Fibroblast of mammary gland (primary cell): ENCODE measurements around the gene DDX17.

Experiments used
- DNase-seq: peaks from one replicate; pipeline ENCODE4 v3.0.0-alpha.2; 2010; ENCODE audit warnings: low read depth
- H3K4me3 ChIP-seq: 2 replicates; pipeline ENCODE4 v1.5.1; 2011; ENCODE audit warnings: low read depth, mild to moderate bottlenecking, low read length, moderate library complexity; ENCODE audit not compliant: control insufficient read depth
- CTCF ChIP-seq: conservative IDR thresholded peaks from 2 replicates; pipeline ENCODE4 v1.5.1; 2011; ENCODE audit warnings: low read depth, low read length, inconsistent platforms; ENCODE audit not compliant: control insufficient read depth, insufficient read depth

DDX17 gene

DNA sequence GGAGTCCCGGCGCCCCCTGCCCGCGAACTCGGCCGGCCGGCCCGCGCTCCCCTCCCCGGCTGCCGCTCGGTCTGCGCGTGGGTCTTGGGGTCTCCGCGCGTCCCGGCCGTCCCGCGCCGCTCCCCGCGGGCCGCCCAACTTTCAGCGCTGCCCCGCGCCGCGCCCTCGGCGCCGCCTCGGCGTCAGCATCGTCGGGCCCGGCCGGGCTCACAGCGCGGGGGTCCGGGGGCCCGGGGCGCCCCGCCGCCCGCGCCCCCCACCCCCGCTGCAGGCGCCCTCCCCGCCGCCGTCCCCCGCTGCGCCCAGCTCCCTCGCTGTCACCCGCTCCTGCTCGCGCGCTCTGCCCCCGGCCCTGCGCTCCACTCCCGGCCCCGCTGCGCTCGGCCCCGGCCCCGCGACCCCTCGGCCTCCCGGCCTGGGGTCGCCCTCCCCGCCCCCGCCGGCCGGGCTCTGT is 51.0 kb downstream of the DDX17 start, which contains the start of gene KCNJ4:
KCNJ4 (minus strand) TSS at position 124 of the 454 bp plus-strand sequence. CDS start 27,067 bp downstream, outside the sequence.
- DNase-seq, result no peak
- no peak for TF ChIP-seq CTCF
- no peak within 1 kb of the TSS for H3K4me3 ChIP-seq

- H3K4me3 ChIP-seq, result no peak overlapping the region
- TF ChIP-seq CTCF, result no peak
- no peak for DNase-seq
Observed at GRCh38 chr22:38454353-38455075, 51.6 kb downstream of the DDX17 start.

- no peak overlapping the region for H3K4me3 ChIP-seq
- no peak for TF ChIP-seq CTCF
- no peak for DNase-seq
Observed at GRCh38 chr22:38453996-38454352, 52.1 kb downstream of the DDX17 start.

- H3K4me3 ChIP-seq, result no peak overlapping the region
- no peak for DNase-seq
- TF ChIP-seq CTCF, result no peak
Observed at GRCh38 chr22:38453066-38453672, 52.9 kb downstream of the DDX17 start.

GRCh38 chr22:38452373-38453065 is 53.6 kb downstream of the DDX17 start:
- no peak for DNase-seq
- TF ChIP-seq CTCF, result no peak
- no peak overlapping the region for H3K4me3 ChIP-seq

DNA sequence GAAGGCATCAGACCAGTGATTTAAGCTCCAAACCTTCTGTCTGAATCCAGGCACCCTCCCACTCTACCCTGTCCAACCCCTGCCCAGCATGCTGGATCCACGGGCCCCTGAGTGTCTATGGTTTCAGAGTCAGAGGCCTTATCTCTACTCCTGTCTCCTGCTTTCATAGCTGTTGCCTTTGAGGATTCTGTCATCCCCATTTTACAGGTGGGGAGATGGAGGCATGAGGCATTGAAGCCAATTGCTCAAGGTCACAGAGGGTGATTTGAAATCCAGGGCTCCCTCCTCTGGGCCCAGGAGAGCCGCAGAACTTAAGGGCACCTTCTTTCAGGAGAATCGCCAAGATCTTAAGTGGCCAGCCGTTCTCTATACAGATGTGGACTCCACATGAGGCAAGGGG is 54.2 kb downstream of the DDX17 start:
- no peak for DNase-seq
- no peak for TF ChIP-seq CTCF
- no peak overlapping the region for H3K4me3 ChIP-seq
